ENCODE results near the gene LTB4R.
"Not testable (repeated sequence)": the region's sequence is repeated elsewhere in the genome, so short reads cannot be mapped to it uniquely, and the experiment has no call there.

LTB4R gene

DNA sequence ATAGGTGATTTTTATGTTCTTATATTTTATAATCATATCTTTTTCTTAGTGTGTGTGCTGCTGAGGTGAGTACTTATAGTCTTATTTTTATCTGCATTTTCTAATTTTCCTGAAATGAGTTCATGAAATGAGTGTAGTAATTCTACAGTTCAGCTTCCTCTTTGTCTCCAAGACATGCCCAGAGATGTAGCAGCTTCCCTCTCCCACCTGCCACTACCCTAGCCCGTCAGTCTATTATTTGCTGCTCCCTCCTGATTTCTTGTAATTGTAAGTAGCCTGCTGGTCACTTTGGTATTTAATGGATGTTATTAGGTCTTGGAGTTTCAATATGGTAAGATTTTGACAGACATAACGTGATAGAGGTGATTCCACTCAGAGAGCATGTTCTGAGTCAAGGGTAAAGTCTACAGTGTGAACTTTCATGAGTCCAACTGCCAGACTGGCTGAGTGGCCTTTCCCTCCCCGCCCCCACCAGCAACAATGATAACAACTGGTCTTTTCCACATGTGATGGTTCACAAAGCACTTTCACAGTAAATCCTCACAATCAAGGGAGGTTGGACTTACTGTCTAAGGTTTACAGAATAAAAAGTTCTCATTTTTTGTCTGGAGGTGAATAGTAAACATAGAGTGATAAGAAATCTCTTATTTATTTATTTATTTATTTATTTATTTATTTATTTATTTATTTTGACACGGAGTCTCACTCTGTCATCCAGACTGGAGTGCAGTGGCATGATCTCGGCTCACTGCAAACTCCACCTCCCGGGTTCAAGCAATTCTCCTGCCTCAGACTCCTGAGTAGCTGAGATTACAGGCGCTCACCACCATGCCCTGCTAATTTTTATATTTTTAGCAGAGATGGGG lies 32.7 kb downstream of the LTB4R start:
- no peak for DNase-seq (ENCODE audit: low read depth)

DNA sequence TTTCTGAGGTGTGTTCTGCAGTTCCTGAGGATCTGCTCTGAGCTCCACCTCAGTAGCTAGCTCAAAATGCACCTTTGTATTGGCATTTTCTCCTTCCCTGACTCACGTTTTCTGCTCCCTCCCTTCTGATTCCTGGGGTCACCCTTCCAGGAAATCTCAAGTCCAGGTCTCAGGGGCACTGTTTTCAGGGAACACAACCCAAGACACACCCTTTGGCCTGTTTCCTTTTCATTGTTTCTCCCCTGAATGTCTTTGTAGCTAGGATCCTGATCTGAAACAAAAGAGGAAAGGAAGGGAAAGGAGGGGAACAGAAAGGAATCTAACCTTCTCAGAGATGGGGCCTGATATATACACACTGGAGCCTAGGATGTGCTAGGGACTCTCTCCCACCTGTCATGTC lies 35.8 kb downstream of the LTB4R start:
- DNase-seq (ENCODE audit: low read depth), result no peak

DNA sequence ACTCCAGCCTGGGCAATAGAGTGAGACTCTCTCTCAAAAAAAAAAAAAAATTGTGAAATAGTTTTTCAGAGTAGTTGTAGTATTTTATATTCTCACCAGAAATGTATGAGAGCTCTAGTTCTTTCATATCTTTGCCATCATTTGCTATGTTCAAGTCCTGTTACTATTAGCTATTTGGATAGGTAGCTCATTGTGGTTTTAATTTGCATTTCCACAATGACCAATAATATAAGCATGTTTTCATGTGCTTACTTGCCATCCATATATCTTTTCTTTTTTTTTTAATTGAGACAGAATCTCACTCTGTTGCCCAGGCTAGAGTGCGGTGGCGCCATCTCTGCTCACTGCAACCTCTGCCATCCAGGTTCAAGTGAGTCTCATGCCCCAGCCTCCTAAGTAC lies 36.9 kb downstream of the LTB4R start:
- no peak for DNase-seq (ENCODE audit: low read depth)

DNA sequence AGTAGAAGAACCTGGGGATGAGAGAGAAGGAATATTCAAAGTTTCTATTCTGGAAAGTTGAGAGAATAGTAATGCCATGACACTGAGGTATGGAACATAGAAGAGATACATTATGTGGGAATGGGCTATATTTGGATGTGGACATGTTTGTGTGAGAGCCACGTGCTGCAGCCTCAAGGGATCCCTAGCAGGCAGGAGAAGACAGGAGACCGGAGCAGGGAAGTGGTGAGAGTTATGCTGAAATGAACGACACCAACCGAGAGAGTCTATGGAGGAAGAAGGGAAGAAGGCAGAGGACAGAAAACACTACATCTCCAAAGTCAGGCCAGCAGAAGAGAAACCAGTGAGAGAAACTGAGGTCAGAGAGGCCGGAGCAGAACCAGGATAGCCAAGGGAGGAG lies 38.4 kb downstream of the LTB4R start:
- DNase-seq (ENCODE audit: low read depth), result no peak

DNA sequence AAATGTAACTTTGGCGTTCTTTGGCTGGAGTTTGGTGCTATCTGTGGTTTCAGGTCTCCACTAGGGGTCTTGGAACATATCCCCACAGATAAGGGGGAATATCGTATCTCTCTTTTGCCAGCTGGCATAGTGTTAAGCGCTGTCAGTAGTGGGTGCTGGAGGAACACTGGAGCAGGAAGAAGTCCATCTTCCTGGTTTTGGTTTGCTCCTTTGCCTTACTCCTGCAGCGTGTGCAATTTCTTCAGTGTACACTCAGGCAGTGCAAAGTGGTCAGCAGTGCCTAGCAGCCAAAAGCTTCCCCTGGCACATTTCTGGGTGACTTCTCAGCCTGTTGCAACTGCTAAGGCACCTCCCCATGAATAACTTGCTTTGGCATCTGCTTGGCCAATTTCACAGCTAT lies 40.2 kb downstream of the LTB4R start:
- DNase-seq (ENCODE audit: low read depth), result no peak

DNA sequence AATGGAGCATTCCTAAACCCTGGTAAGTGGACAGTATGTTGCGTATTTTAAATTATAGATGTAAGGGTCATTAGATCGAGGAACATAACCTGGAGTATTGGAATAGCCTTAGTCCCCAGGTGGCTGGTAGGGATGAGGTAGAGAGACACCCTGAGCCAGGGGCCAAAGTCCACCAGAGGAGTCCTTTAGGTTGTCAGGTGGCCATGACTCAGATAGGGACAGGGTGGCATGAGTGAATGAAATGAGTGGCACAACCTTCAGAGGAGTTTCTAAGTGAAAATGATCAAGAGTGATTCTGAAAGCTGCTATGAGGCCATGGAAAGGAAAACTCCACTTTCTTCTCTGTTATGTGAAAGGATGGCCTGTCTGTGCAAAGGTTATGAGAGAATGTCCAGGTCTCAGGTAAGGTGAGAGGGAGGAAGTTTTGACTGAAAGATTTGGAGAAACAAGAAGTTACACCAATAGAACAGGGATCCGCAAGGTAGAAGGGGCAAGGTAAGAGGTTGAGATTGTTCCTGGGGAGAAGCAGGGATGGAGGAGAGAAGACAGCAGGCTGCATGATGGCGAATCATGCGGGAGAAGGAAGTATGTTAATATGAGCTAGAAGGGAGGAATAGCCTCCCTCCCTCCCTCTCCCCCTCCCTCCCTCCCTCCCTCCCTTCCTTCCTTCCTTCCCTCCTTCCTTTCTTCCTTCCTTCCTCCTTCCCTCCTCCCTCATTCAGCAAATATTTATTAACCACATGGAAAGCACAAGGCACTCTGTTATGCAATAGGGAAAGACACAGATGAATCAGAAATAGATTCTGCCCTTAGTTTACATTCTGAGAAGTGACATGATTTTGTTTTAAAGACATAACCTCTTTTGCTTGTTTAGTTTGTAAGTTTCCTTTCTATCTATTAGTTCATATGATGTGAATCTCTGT lies 42.5 kb downstream of the LTB4R start:
- no peak for DNase-seq (ENCODE audit: low read depth)

DNA sequence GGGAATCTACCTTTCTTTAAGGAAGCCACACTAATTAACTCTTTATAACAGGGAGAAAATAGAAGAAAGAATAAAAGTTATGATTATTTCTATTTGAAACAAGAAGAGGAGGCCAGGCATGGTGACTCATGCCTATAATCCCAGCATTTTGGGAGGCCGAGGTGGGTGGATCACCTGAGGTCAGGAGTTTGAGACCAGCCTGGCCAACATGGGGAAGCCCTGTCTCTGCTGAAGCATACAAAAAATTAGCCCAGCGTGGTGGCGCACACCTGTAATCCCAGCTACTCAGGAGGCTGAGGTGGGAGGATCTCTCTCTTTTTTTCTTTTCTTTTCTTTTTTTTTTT lies 43.2 kb downstream of the LTB4R start:
- DNase-seq (ENCODE audit: low read depth), result not testable (repeated sequence)

DNA sequence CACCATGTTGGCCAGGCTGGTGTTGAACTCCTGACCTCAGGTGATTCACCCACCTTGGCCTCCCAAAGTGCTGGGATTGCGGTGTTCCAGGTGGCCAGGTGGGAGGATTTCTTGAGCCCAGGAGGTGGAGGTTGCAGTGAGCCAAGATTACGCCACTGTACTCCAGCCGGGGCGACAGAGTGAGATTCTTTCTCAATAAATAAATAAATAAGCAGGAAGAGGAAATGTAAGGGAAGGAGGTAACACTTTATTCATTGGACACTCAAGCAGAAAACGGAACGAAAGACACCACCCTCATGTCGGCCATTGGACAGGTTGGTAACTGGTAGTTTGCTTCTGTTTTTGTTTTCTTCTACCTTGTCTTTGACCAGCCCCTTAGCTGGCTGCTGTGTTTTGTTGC lies 43.7 kb downstream of the LTB4R start:
- no peak for DNase-seq (ENCODE audit: low read depth)

DNA sequence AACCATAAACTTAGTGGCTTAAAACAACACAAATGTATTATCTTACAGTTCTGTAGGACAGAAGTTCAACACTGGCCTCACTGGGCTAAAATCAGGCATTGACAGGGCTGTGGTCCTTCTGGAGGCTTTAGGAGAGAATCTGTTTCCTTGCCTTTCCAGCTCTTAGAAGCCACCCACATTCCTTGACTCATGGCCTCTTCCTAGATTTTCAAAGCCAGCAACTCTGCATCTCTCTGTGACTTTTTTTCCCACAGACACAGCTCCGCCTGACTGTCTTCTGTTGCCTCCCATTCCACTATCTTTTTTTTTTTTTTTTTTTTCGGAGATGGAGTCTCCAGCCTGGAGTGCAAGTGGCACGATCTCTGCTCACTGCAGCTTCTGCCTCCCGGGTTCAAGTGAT lies 44.9 kb downstream of the LTB4R start:
- DNase-seq (ENCODE audit: low read depth), result no peak

DNA sequence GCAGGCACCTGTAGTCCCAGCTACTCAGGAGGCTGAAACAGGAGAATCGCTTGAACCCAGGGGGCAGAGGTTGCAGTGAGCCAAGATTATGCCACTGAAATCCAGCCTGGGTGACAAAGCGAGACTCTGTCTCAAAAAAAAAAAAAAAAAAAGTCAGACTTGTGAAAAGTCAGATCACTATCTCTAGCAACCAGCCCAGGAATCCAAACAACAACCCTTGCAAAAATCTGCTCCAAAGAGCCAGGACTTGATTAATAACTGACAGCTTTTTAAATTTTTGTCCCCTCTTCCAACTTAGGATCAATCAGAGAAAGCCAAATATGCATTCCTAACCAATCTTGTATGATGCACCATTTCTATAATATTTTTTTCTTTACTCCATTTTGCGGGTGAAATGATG lies 49.0 kb downstream of the LTB4R start:
- no peak for DNase-seq (ENCODE audit: low read depth)

DNA sequence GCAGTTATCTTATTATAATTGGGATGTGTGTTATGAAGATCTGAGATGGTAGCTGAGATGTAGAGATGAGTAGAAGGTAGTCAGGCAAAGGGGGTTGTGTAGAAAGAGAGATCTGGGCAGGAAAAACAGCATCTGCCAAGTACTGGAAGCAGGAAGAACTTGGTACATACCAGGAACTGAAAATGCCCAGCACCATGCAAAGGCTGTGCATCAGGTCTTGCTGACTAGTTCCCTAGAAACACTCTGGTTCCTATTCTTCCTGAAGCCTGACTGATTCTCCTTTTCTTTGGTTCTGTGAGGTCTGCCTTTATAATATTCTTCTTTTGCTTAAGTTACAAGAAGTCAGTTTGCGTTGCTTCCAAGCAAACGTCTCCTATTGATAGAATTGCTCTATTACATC lies 50.0 kb downstream of the LTB4R start:
- no peak for DNase-seq (ENCODE audit: low read depth)

DNA sequence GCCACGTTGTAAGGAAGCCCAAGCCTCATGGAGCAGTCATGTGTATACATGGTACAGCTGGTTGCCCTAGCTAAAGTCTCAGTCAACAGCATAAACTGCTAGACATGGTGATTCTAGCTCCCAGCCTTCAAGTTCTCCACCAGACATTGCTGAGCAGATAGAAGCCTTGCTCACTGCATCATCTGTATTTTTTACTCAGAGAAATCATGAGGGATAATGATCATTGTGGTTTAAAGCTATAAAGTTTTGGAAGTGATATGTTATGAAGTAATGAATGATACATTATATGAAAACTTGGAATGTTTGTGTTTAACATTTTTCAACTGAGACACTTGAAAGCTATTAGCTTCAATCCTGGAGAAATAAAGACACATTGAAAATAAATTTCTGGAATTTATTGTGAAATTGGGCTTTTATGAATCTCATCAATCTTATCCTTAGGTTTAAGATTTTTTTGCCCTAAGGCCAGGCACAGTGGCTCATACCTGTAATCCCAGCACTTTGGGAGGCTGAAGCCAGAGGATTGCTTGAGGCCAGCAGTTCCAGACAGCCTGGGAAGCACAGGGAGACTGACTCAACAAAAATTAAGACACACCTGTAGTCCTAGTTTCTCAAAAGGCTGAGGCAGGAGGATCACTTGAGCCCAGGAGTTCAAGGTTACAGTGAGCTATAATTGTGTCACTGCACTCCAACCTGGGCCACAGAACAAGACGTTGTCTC lies 51.1 kb downstream of the LTB4R start:
- DNase-seq (ENCODE audit: low read depth), result no peak

DNA sequence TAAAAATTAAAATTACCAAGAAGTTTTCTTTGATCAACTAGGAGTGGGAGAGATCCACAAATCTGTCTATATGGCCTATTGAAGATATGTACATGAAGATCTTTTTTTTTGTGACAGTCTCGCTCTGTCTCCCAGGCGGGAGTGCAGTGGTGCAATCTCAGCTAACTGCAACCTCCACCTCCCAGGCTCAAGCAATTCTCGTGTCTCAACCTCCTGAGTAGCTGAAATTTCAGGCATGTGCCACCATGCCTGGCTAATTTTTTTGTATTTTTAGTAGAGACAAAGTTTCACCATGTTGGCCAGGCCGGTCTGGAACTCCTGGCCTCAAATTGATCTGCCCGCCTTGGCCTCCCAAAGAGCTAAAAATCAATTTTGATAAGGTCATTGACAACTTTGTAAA lies 52.1 kb downstream of the LTB4R start:
- no peak for DNase-seq (ENCODE audit: low read depth)

DNA sequence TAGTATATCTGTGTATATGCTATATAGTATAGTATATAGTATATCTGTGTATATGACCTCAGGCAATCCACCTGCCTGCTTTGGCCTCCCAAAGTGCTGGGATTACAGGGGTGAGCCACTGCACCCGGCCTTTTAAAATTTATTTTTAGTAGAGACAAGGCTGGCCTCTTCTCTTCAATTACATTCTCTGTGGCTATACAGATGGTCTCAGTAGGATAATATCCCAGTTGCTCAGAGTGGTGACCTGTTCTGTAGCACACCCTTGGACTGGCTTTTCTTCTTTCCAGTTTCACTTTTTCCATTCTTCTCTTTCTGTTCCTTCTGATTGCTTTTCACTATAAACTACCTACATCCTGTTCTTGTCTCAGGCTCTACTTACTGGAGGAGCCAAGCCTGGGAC lies 53.5 kb downstream of the LTB4R start:
- DNase-seq (ENCODE audit: low read depth), result no peak

DNA sequence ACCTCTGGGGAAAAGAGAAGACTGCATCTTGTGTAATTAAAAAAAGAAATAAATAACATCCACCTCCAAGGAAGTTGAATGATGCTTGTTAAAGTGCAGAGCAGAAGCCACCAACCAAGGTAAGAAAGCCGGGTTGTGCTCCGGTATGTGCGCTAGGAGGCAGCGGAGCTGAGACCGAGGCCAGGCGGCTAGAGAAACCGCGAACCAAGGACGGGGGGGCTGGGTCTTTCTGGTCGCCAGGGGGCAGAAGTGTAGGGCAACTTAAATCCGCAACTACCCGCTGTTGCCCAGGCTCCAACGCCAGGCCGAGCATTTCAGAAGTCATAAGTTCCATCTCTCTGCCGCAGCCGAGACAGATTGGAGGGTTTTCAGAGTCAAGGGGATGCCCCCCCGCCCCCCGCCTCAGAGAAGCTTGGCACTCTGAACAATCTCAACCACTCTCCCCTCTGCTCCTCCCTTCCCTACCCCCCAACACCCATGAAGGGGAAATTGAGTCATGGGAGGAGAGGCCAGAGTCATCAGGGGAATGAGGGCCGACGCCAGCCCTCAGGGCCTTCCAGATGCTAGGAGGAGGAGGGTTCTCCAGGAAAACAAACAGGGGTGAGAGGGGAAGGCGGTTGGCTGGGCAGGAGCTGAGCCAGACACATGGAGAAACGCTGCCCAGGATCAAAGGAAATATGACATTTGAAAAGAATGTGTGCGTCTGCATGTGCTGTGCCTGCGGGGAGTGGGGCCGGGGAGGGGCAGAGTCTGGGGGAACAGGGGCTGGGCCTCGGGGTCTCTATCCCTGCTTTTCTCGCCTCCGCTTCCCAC lies 54.5 kb downstream of the LTB4R start:
- DNase-seq (ENCODE audit: low read depth), result peak; percentile 38

DNA sequence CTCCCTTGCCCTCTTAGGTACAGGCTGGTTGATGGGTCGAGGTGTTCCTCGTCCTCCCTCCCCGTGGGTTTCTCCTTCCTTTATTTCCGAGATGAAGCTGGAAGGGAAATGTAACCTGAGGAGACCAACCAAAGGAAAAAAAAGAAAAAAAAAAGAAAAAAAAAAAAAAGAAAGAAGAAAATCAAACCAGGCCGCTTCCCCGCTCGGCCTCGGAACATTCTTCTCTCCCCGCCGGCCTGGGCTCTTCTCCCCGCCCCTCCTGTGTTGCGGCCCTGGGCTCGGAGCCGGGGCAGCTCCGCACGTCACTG lies 55.1 kb downstream of the LTB4R start:
- no peak for DNase-seq (ENCODE audit: low read depth)

DNA sequence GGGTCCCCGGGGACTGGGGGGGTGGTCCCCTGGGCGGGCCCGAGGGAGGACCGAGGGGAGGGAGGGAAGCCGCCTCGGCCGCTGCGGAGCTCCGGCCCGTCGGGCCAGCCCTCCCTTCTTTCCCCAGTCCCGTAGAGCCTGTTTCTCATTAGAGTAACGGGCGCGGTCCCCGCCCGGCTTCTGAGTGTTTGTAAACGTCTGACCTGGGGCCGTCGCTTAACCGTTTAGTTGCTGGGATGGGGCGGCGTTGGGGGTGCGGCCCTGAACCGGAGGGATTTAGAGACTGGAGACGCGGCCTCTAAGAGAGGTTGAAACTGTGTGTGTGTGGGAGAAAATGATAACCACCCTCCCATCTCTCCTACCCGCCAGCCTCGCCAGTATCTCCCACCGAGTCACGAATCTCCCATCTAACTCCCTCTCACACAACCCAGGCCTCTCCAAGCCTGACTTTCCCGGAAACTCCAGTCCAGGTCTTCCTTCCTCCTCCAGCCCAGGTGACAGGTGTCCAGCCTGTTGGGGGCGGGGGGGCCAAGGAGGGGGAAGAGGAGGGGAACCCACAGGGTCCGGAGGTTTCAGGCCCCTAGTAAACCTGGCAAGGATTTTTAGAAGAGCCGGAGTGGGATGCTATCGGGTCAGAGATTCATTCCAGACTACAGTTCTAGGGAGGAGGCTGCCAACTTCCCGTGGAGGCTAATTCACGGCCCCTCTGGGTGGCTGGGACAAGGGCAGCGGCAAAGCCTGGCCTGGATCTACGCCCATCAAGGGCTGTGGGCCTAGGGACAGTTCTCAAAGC lies 55.6 kb downstream of the LTB4R start:
- no peak for DNase-seq (ENCODE audit: low read depth)

Measured in stimulated activated CD8-positive, alpha-beta memory T cell treated with anti-CD3 and anti-CD28 coated beads, Interleukin-12 subunit alpha, Interleukin-12 subunit beta, amount 100 ng/mL, for 1 hour (primary cell).